Ecto neural progenitor cell (in vitro differentiated cells): ENCODE results near the gene CDH22.

Experiments used
- DNase-seq: peaks from one replicate; pipeline ENCODE4 v3.0.0-alpha.2; 2018; ENCODE audit warnings: low spot score

CDH22 gene

GRCh38 chr20:46343348-46343974 is 35.2 kb upstream of the CDH22 start:
- no peak for DNase-seq

- DNase-seq = no peak
Measured at GRCh38 chr20:46342451-46343347, 34.4 kb upstream of the CDH22 start.

GRCh38 chr20:46342010-46342378 is 33.7 kb upstream of the CDH22 start:
- DNase-seq = no peak

- DNase-seq = no peak
Measured at GRCh38 chr20:46341074-46342009, 33.0 kb upstream of the CDH22 start.

GRCh38 chr20:46339037-46339436 is 30.7 kb upstream of the CDH22 start:
- no peak for DNase-seq

GRCh38 chr20:46336735-46337134 is 28.4 kb upstream of the CDH22 start:
- DNase-seq = no peak

- no peak for DNase-seq
Measured at GRCh38 chr20:46334303-46334904, 26.1 kb upstream of the CDH22 start.

- no peak for DNase-seq
Measured at GRCh38 chr20:46333161-46333991, 25.1 kb upstream of the CDH22 start.

- DNase-seq = no peak
Measured at GRCh38 chr20:46332373-46333160, 24.3 kb upstream of the CDH22 start.

GRCh38 chr20:46331611-46332361 is 23.5 kb upstream of the CDH22 start:
- DNase-seq = no peak

GRCh38 chr20:46330831-46331371 is 22.6 kb upstream of the CDH22 start:
- no peak for DNase-seq

- no peak for DNase-seq
Measured at GRCh38 chr20:46330072-46330763, 21.9 kb upstream of the CDH22 start.

GRCh38 chr20:46328200-46328882 is 20.0 kb upstream of the CDH22 start:
- no peak for DNase-seq

GRCh38 chr20:46327557-46327956 is 19.3 kb upstream of the CDH22 start:
- no peak for DNase-seq

GRCh38 chr20:46325789-46326188 is 17.5 kb upstream of the CDH22 start:
- no peak for DNase-seq

GRCh38 chr20:46324960-46325703 is 16.8 kb upstream of the CDH22 start:
- DNase-seq = no peak

- no peak for DNase-seq
Measured at GRCh38 chr20:46324379-46324778, 16.1 kb upstream of the CDH22 start.
